AG04449 (cell line): Measurements from ENCODE around the gene MRFAP1L1.

Experiments used
- CTCF ChIA-PET: fragments of 350-600 bp; formaldehyde crosslinking; extraction: SDS; loops from one replicate; lab custom pipeline; 2021; ENCODE audit warnings: antibody characterized with exemption; lab: Yijun Ruan, JAX
- POLR2A ChIA-PET: fragments of 400-600, 350-600 bp; formaldehyde crosslinking; extraction: SDS; loops from one replicate; lab custom pipeline; 2020; ENCODE audit warnings: antibody characterized with exemption, inconsistent platforms; lab: Yijun Ruan, JAX
- DNase-seq: peaks from one replicate; pipeline ENCODE4 v3.0.0-alpha.2; 2010; ENCODE audit warnings: low read depth, low spot score
- H3K4me3 ChIP-seq: 2 replicates; pipeline ENCODE4 v1.5.1; 2011; ENCODE audit warnings: low read depth, mild to moderate bottlenecking, control low read depth, low read length
- TF ChIP-seq, protein P1 (sequence below): IDR thresholded peaks from one replicate; pipeline ENCODE4 v1.5.1; 2011; ENCODE audit warnings: mild to moderate bottlenecking, moderate library complexity, low read length, control low read depth, inconsistent platforms; ENCODE audit not compliant: insufficient read depth; ENCODE audit errors: missing control alignments

Gene MRFAP1L1

GRCh38 chr4:6718932-6719610 is 9.4 kb upstream of the MRFAP1L1 start:
- CTCF ChIA-PET = interaction anchor here (1.0 to 10.8 kb wide), 19 partner anchors 7 to 364 kb away, joined by 3 to 308 read pairs (median 9); partner anchors contain the start of genes GRPEL1, TADA2B and TBC1D14
- TF ChIP-seq, protein P1, sequence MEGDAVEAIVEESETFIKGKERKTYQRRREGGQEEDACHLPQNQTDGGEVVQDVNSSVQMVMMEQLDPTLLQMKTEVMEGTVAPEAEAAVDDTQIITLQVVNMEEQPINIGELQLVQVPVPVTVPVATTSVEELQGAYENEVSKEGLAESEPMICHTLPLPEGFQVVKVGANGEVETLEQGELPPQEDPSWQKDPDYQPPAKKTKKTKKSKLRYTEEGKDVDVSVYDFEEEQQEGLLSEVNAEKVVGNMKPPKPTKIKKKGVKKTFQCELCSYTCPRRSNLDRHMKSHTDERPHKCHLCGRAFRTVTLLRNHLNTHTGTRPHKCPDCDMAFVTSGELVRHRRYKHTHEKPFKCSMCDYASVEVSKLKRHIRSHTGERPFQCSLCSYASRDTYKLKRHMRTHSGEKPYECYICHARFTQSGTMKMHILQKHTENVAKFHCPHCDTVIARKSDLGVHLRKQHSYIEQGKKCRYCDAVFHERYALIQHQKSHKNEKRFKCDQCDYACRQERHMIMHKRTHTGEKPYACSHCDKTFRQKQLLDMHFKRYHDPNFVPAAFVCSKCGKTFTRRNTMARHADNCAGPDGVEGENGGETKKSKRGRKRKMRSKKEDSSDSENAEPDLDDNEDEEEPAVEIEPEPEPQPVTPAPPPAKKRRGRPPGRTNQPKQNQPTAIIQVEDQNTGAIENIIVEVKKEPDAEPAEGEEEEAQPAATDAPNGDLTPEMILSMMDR = no peak
- H3K4me3 ChIP-seq = no peak overlapping the region
- no peak for DNase-seq
- POLR2A ChIA-PET = interaction anchor here (1.0 to 1.9 kb wide), 2 partner anchors 348 to 349 kb away, joined by 3 to 5 read pairs; partner anchors contain the start of gene GRPEL1

- TF ChIP-seq, protein P1 = no peak
- DNase-seq = no peak
- POLR2A ChIA-PET = interaction anchor here (1.0 to 2.0 kb wide), 3 partner anchors 15 to 351 kb away, joined by 5 to 7 read pairs (median 5); partner anchors contain the start of gene GRPEL1
- CTCF ChIA-PET = interaction anchor here (0.7 to 10.8 kb wide), 13 partner anchors 7 to 354 kb away, joined by 3 to 308 read pairs (median 11); partner anchors contain the start of genes GRPEL1, TADA2B and TBC1D14
- H3K4me3 ChIP-seq = peak overlapping the region; percentile 92
These were observed 7.4 kb upstream of the MRFAP1L1 start for GRCh38 chr4:6716958-6717655.

DNA sequence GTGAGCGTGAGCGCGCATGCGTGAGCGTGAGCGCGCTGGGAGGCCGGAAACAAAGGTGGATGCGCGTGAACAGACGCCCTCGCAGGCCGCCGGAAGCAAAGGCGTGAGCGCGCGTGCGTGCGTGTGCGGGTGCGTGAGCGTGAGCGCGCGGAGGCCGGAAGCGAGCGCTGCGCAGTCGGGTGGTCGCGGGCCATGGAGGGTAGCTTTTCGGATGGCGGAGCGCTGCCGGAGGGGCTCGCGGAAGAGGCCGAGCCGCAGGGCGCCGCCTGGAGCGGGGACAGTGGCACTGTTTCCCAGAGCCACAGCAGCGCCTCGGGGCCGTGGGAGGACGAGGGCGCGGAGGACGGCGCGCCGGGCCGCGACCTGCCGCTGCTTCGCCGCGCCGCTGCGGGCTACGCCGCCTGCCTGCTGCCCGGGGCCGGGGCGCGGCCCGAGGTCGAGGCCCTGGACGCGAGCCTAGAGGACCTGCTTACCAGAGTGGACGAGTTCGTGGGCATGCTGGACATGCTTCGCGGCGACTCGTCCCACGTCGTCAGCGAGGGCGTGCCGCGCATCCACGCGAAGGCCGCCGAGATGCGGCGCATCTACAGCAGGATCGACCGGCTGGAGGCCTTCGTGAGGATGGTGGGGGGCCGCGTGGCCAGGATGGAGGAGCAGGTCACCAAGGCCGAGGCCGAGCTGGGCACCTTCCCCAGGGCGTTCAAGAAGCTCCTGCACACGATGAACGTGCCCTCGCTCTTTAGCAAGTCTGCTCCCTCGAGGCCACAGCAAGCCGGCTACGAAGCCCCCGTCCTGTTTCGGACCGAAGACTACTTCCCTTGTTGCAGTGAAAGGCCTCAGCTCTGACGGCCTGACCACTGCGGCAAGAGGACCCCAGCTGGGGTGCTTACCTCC is 6.6 kb upstream of the MRFAP1L1 start, which contains the start of gene BLOC1S4:
Gene BLOC1S4 (plus strand): TSS at position 157 of the 894 bp plus-strand sequence. CDS start 36 bp downstream, at position 193.
- peak within 1 kb of the TSS; percentile 92 for H3K4me3 ChIP-seq
- ChIA-PET POLR2A (interaction anchor here (0.6 to 2.0 kb wide), 3 partner anchors 43 to 352 kb away, joined by 3 to 7 read pairs (median 3); partner anchors contain the start of gene GRPEL1), CTCF (interaction anchor here (1.0 to 10.8 kb wide), 10 partner anchors 10 to 355 kb away, joined by 3 to 308 read pairs (median 14); partner anchors contain the start of genes GRPEL1 and TADA2B)
- no peak for DNase-seq
- TF ChIP-seq, protein P1 = peak; percentile 24

GRCh38 chr4:6715704-6716017 is 6.0 kb upstream of the MRFAP1L1 start:
- CTCF ChIA-PET = interaction anchor here (1.1 to 10.8 kb wide), 6 partner anchors 10 to 355 kb away, joined by 4 to 308 read pairs (median 34); partner anchors contain the start of gene GRPEL1

DNA sequence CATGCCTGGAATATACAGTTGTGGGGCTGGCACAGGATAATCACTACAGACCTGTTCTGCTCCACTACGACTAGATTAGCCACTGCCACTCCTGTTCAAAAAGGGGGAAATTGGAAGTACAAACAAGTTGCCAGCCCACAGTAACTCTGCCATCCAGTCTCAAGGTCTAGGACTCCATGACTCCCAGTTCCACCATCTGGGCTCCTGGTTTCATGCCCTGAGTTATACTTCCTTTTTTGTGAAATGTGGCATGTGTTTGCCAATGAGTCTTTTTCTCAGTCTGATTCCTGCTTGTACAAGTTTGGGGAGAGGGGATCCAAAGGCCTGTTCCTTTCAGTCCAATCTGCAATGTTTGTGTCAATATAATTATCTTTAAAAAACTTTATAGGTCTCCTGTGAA is 5.3 kb upstream of the MRFAP1L1 start:
- POLR2A ChIA-PET = no interaction called here
- TF ChIP-seq, protein P1 = no peak
- no peak overlapping the region for H3K4me3 ChIP-seq
- DNase-seq = no peak
- CTCF ChIA-PET = interaction anchor here (1.2 to 10.8 kb wide), 4 partner anchors 9 to 356 kb away, joined by 3 to 308 read pairs (median 10); a partner anchor contains a TSS

More at GRCh38 chr4:6715704-6716017, 6.0 kb upstream of the MRFAP1L1 start:
- peak overlapping the region; percentile 92 for H3K4me3 ChIP-seq
- POLR2A ChIA-PET = interaction anchor here (0.6 to 2.0 kb wide), 3 partner anchors 42 to 352 kb away, joined by 3 to 7 read pairs (median 3); partner anchors contain the start of gene GRPEL1
- no peak for DNase-seq
- TF ChIP-seq, protein P1 = no peak
